ENCODE data around the gene FADS3.
A peak's percentile ranks its signal among the peaks of the same experiment; 100 is the strongest.

FADS3 gene

DNA sequence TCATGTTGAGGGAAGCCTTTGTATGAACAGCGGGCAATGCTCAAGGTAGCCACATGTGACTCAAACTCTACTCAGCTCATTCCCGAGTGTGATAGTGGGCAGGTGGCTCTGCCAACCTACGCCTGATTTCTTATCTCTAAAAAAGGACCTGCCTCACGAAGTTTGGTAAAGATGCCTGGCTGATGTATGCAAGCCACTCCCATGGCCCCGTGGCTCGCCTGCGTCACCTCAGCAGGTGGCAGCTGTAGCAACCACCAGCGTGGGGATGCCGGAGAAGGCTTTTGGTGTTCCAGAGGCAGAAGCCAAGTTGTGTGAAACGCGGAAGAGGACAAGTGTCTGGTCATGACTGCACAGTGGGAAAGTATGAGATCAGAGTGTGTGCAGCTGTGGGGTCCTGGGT, 57.9 kb downstream of the FADS3 start:
- DNase-seq, result no peak

DNA sequence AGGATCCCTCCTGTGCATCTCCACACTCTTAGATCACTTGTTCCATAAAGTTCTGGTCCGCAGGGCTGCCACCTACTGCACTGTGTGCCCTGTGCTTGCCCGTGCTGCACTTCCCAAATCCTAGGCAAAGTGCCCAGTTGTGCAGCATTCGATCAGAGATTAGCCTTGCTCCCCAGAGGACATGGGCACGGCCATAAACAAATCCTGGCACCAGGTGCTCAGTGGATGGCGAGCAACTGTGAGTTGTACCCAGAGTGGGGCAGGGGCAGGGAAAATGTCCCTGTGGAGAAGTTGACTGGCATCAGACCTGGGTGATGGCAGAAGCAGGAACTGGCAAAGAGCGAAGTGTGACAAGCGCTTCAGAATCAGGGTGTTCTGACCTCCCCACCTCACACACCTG, 58.6 kb downstream of the FADS3 start:
- no peak for DNase-seq

DNA sequence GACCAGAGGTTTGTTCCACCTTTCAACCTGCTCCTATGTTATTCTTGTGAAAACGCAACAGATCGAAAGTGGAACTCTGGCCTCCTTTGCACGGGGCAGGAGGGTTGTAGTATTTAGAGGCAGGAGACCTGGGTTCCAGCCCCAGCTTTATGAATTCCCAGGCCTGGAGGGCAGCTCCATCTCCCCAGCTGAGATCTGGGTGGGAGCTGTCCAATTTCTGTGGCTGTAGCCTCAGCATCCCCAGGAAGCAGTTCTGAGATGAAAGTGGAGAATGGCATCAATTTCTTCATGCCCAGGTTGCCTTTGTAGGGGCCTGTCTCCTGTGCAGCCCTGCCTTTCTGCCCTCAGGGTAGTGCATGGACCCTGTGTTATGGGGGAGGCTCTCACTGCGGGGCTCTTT, 59.1 kb downstream of the FADS3 start:
- no peak for DNase-seq

DNA sequence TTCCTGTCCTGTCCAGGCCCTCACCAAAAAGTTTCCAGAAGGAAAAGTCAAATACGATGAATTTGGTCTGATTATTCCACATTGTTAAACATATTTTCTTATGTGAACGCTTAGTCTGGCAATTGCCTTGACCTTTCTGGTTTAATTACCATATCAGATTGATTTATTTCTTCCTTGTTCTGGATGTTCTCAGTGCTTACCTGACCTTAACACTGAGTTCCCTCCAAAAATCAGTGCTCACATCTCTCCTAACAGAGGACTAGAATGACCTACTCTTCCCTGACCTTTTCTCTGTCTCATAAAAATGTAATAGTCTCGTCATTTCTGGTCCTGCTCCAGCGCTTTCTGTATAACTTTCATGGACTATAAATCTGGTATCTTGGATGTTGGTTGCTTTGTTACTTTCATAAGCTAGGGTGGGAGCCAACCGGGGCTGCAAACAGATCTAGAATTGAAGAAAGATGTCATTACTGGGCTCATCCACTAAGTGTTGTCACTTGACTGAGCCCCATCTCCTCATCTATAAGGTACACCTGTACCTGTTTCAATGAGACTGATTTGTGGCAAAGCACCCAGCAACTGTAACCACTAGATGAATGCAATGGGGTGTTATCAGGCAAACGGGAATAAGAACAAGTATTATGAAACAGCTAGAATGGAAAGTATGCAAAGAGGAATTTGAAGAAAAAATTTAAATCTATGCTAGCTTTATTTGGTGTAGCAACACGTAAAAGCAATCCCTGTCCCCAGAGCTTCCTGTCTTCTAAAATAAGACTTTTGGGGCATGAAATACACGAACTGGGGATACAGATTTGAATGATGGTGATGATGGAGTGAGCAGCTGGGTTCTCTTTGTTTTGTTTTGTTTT, 60.9 kb downstream of the FADS3 start:
- DNase-seq, result no peak

DNA sequence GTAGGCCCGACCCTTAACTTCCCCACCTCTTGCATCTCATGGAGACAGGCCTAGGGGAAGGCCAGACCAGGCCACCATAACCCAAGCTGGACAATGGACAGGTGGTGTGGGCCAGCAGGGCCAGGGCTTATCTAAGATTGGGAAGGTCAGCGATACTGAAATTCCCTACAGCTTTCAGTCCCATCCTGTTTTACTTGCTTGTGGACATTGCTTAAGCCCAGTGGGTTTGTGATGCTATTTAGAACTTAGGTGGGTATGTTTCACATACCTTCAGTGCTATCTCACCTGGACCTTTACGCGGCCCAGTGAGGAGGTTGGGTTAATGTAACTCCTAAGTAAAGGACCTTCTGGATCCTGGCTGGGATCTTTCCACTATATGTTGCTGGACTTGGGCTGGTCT, 61.5 kb downstream of the FADS3 start:
- no peak for DNase-seq

DNA sequence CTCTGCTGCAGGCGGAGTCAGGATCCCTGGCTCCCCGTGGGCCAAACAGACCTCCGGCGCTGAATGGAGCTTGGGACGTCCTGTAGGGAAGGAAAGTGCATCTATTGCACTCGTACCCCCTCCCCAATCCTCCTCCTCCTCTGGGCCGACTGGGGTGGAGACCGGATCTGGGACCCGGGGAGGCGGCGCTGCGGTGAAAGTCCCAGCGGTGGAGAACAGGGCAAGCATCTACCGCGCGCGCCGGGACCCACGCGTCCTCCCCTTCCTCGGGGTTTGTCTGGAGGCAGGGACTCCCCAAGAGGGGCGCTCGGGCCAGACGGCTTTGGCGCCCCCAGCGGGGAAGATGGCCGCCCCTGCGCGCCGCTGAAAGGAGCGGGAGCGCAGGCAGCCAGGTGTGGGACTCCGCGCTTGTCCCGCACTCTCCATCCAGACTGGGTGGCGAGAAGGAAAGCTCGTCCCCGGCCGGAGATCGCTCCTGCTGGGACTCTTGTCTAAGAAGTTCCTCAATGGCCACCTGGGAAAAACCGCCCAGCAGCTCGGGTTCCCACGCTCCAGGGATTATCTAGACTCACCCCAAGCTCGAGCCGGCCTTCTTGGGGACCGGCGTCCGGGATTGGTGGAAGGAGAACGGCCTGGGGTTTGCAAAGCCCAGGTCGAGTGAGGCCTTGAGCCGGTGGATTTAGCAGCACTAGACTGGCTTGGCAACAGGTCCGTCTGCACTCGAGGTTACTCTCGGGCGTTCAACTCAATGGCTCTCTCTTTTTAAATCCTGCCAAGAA, 62.5 kb downstream of the FADS3 start:
- peak; percentile 26 for DNase-seq

DNA sequence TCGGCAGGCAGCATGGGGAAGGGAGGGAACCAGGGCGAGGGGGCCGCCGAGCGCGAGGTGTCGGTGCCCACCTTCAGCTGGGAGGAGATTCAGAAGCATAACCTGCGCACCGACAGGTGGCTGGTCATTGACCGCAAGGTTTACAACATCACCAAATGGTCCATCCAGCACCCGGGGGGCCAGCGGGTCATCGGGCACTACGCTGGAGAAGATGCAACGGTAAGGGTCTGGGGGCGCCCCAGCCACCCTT, 63.0 kb downstream of the FADS3 start:
- DNase-seq, result no peak

DNA sequence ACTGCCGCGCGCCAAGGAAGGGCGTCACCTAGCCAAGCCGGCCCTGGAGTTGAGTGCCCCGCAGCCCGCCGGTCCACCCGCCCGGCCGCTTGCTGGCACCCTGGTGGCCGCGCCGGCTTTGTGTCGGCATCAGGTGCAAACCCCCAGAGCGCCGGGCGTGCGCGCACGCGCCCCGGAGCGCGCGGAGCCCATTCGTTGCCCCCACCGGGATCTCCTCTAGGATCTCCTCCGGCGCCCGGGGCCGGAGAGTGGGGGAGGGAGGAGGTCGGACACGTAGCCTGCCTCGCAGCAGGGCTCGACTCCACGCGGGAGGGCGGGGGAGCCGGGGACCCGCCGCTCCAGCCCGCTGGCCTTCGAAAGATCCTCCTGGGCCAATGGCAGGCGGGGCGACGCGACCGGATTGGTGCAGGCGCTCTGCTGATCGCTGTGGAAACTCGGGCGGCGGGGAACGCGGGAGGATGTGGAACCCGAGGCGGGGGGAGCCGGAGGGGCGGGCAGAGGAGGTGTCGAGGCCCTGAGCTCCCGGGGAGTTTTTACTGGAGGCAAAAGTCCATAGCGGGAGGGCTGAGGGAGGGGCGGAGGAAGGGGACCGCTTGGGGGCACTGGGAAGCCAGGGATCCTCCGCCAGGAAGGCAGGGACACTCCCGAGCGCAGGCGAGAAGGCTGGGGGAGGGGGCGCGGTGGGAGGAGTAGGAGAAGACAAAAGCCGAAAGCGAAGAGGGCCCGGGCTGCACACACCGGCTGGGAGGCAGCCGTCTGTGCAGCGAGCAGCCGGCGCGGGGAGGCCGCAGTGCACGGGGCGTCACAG, 63.6 kb downstream of the FADS3 start, which contains the start of gene FADS2:
Gene FADS2, plus strand, starts transcription at position 730 of the 808 bp plus-strand sequence. CDS start 91 bp downstream, outside the sequence.
- peak; percentile 97 for DNase-seq

DNA sequence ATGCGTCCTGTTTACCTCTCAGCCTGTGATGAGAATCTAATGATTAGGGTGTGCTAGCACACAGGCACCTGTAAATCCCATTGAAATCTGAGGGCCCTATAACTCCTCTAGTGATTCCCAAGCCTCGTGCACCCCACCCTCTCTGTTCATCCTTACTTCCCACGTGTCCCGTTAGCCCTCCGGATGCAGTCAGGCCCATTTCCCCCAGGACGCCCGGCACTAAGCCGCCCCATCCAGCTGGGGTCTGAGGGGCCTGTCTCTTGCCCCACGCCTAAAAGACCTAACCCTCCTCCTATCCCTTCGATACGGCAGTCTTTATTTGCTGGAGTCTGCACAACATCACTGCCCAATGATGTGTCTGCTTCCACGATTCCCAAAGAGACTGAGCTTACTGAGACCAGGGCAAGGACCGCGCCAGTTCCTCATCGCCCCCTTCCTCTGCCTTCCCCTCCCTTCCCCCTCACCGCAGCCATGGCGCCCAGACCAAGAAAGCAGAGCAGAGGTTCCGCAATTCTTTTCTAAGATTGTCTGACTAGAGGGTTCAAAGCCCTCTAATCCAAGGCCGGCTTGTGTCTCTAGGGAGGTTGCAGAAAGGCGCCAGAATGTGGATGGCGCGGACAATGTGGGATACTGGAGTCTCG, 64.3 kb downstream of the FADS3 start:
- no peak for DNase-seq
